GM21515 (cell line): ENCODE measurements around the gene PDGFRA.
A peak's percentile ranks its signal among the peaks of the same experiment; 100 is the strongest.
"Not testable (repeated sequence)": the region's sequence is repeated elsewhere in the genome, so short reads cannot be mapped to it uniquely, and the experiment has no call there.

Source experiments
- ATAC-seq: cut with Tn5 transposase; IDR thresholded peaks from one replicate; pipeline ENCODE4 v1.9.1; 2021; ENCODE audit not compliant: unreplicated experiment

The PDGFRA gene

GRCh38 chr4:54227256-54228055 lies 1.6 kb upstream of the PDGFRA start:
- ATAC-seq: no peak

- ATAC-seq: no peak
Observed at GRCh38 chr4:54228056-54228527, 1.0 kb upstream of the PDGFRA start.

- ATAC-seq: no peak
Observed at GRCh38 chr4:54228546-54228945, 547 bp upstream of the PDGFRA start.

- no peak for ATAC-seq
Observed at GRCh38 chr4:54229631-54230483, 764 bp downstream of the PDGFRA start.

GRCh38 chr4:54230484-54231418 lies 1.7 kb downstream of the PDGFRA start:
- no peak for ATAC-seq

GRCh38 chr4:54231419-54231767 lies 2.3 kb downstream of the PDGFRA start:
- no peak for ATAC-seq

GRCh38 chr4:54231768-54232688 lies 2.9 kb downstream of the PDGFRA start:
- ATAC-seq: no peak

GRCh38 chr4:54233277-54233696 lies 4.2 kb downstream of the PDGFRA start:
- peak; percentile 94 for ATAC-seq

- peak; percentile 64 for ATAC-seq
Observed at GRCh38 chr4:54233697-54234496, 4.8 kb downstream of the PDGFRA start.

- ATAC-seq: no peak
Observed at GRCh38 chr4:54234497-54235205, 5.6 kb downstream of the PDGFRA start.

GRCh38 chr4:54236316-54236715 lies 7.2 kb downstream of the PDGFRA start:
- ATAC-seq: not testable (repeated sequence)

- no peak for ATAC-seq
Observed at GRCh38 chr4:54237770-54238169, 8.7 kb downstream of the PDGFRA start.

GRCh38 chr4:54238389-54238788 lies 9.3 kb downstream of the PDGFRA start:
- ATAC-seq: no peak

GRCh38 chr4:54241268-54241823 lies 12.3 kb downstream of the PDGFRA start:
- not testable (repeated sequence) for ATAC-seq

GRCh38 chr4:54243541-54243940 lies 14.4 kb downstream of the PDGFRA start:
- ATAC-seq: not testable (repeated sequence)

- not testable (repeated sequence) for ATAC-seq
Observed at GRCh38 chr4:54252312-54252711, 23.2 kb downstream of the PDGFRA start.

- no peak for ATAC-seq
Observed at GRCh38 chr4:54254116-54254914, 25.2 kb downstream of the PDGFRA start.
